ENCODE data around the gene DYSF.

DNA sequence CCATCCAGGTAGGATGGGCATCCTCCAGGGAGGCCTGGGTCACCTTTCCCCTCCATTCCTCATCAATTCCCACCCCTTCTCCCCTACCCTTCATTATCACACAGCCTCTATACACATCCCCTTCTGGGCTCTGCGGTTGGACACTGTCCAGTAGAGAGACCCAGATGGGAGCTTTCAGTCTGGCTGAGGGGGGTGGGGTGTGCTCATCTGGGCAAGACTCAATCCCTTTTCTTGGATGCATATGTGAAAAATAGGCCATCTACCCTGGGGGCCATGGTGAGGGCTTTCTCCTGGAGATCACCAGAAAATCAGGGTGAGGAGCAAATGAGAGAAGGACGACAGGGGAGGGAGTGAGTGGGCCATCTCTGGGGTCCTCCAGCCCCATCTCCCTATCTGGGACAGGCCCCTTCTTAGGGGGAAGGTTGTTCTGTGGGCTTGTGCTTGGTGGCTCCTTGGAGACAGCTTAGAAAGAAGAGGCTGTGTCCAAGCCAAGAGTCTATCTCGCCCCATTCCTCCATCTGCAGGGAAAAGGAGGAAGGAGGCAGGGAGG, 160.1 kb downstream of the DYSF start:
- no peak for TF ChIP-seq CTCF (IDR thresholded peaks at IDR 0.05)
- TF ChIP-seq EZH2 (IDR thresholded peaks at IDR 0.05; ENCODE audit: borderline replicate concordance, insufficient read depth, low read depth, low read length, poor library complexity, severe bottlenecking): no peak

Data from B cell (primary cell).